Vagina (tissue), 2 donors: ENCODE results near the gene PIGS.

Experiments
- POLR2A ChIP-seq, 2 donors: fragments of 450-650 bp; IDR thresholded peaks; one replicate each; pipeline ENCODE4 v1.6.1; 2017; ENCODE audit warnings: antibody characterized with exemption in 2 of 2, mild to moderate bottlenecking in 2 of 2, moderate library complexity in 2 of 2
- POLR2AphosphoS5 ChIP-seq, 2 donors: sonication (generic); formaldehyde crosslinking; IDR thresholded peaks; one replicate each; pipeline ENCODE4 v1.9.0; 2017; ENCODE audit warnings: antibody characterized with exemption in 2 of 2, mild to moderate bottlenecking in 2 of 2, low read depth in 1 of 2; ENCODE audit not compliant: insufficient read depth in 1 of 2

GRCh38 chr17:28530250-28530649 lies 41.1 kb downstream of the PIGS start:
- TF ChIP-seq POLR2A (IDR thresholded peaks at IDR 0.05) (no peak), POLR2AphosphoS5 (IDR thresholded peaks at IDR 0.05; ENCODE audit: insufficient read depth in 1 of 2, low read depth in 1 of 2) (no peak)
